Fibroblast of skin of right biceps (primary cell): ENCODE measurements around the gene PCDHA6.
"Not testable (repeated sequence)": the region's sequence is repeated elsewhere in the genome, so short reads cannot be mapped to it uniquely, and the experiment has no call there.

Source experiments
- DNase-seq: peaks from one replicate; pipeline ENCODE4 v3.0.0-alpha.2; 2013

PCDHA6 gene

DNA sequence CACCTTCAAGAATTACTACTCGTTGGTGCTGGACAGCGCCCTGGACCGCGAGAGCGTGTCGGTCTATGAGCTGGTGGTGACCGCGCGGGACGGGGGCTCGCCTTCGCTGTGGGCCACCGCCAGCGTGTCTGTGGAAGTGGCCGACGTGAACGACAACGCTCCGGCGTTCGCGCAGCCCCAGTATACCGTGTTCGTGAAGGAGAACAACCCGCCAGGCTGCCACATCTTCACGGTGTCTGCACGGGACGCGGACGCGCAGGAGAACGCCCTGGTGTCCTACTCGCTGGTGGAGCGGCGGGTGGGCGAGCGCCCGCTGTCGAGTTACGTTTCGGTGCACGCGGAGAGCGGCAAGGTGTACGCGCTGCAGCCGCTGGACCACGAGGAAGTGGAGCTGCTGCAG lies 4.8 kb upstream of the PCDHA6 start:
- DNase-seq, result not testable (repeated sequence)

DNA sequence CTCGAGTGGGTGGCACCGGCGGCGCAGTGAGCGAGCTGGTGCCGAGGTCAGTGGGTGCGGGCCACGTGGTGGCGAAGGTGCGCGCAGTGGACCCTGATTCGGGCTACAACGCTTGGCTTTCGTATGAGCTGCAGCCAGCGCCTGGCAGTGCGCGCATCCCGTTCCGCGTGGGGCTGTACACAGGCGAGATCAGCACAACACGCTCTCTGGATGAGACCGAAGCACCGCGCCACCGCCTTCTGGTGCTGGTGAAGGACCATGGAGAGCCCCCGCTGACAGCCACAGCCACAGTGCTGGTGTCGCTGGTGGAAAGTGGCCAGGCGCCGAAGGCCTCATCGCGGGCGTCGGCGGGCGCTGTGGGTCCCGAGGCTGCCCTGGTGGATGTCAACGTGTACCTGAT lies 4.3 kb upstream of the PCDHA6 start:
- DNase-seq, result no peak

DNA sequence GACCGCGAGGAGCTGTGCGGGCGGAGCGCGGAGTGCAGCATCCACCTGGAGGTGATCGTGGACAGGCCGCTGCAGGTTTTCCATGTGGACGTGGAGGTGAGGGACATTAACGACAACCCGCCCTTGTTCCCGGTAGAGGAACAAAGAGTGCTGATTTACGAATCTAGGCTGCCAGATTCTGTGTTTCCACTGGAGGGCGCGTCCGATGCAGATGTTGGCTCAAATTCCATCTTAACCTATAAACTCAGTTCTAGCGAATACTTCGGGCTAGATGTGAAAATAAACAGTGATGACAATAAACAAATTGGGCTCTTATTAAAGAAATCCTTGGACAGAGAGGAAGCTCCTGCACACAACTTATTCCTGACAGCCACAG lies 590 bp downstream of the PCDHA6 start:
- DNase-seq, result no peak

DNA sequence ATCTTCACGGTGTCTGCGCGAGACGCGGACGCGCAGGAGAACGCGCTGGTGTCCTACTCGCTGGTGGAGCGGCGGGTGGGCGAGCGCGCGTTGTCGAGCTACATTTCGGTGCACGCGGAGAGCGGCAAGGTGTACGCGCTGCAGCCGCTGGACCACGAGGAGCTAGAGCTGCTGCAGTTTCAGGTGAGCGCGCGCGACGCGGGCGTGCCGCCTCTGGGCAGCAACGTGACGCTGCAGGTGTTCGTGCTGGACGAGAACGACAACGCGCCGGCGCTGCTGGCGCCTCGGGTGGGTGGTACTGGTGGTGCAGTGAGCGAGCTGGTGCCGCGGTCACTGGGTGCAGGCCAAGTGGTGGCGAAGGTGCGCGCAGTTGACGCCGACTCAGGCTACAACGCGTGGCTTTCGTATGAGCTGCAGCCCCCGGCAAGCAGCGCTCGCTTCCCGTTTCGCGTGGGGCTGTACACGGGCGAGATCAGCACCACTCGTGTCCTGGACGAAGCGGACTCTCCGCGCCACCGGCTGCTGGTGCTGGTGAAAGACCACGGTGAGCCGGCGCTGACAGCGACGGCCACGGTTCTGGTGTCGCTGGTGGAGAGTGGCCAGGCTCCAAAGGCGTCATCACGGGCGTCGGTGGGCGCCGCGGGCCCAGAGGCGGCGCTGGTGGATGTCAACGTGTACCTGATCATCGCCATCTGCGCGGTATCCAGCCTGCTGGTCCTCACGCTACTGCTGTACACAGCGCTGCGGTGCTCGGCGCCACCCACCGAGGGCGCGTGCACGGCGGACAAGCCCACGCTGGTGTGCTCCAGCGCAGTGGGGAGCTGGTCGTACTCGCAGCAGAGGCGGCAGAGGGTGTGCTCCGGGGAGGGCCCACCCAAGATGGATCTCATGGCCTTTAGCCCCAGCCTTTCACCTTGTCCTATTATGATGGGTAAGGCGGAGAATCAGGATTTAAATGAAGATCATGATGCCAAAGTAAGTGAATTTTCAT lies 2.0 kb downstream of the PCDHA6 start:
- DNase-seq, result not testable (repeated sequence)

DNA sequence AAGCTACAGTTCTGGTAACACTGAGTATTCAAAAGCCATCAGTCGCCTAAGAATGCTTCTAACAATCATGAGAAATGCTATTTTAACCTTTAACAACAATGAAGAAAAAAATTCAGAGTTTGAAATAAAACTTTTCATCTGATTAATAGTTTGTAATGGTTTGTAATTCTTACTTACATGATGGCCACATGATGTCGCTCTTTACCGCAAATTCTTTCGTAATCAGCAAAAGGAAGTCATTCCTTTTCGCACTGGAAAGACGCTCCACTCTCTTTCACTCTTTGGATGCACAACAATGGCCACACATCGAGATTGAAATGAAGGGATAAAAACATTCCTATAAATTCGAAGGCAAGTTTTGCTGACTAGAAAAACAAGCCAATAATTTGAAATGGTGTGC lies 6.2 kb downstream of the PCDHA6 start, which contains the start of gene PCDHA7:
PCDHA7 (plus strand) TSS at position 277 of the 400 bp plus-strand sequence; CDS start at position 392, 115 bp downstream.
- peak; percentile 20 for DNase-seq

DNA sequence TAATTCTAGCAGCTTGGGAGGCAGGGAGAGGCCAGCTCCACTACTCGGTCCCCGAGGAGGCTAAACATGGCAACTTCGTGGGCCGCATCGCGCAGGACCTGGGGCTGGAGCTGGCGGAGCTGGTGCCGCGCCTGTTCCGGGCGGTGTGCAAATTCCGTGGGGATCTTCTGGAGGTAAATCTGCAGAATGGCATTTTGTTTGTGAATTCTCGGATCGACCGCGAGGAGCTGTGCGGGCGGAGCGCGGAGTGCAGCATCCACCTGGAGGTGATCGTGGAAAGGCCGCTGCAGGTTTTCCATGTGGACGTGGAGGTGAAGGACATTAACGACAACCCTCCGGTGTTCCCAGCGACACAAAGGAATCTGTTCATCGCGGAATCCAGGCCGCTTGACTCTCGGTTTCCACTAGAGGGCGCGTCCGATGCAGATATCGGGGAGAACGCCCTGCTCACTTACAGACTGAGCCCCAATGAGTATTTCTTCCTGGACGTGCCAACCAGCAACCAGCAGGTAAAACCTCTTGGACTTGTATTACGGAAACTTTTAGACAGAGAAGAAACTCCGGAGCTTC lies 6.8 kb downstream of the PCDHA6 start:
- DNase-seq, result not testable (repeated sequence)

DNA sequence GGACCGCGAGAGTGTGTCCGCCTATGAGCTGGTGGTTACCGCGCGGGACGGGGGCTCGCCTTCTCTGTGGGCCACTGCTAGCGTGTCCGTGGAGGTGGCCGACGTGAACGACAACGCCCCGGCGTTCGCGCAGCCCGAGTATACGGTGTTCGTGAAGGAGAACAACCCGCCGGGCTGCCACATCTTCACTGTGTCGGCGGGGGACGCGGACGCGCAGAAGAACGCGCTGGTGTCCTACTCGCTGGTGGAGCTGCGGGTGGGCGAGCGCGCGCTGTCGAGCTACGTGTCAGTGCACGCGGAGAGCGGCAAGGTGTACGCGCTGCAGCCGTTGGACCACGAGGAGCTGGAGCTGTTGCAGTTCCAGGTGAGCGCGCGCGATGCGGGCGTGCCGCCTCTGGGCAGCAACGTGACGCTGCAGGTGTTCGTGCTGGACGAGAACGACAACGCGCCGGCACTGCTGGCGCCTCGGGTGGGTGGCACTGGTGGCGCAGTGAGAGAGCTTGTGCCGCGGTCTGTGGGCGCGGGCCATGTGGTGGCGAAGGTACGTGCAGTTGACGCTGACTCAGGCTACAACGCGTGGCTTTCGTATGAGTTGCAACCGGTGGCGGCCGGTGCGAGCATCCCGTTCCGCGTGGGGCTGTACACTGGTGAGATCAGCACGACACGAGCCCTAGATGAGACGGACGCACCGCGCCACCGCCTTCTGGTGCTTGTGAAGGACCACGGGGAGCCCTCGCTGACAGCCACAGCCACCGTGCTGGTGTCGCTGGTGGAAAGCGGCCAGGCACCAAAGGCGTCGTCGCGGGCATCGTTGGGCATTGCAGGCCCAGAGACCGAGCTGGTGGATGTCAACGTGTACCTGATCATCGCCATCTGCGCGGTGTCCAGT lies 8.1 kb downstream of the PCDHA6 start:
- no peak for DNase-seq

DNA sequence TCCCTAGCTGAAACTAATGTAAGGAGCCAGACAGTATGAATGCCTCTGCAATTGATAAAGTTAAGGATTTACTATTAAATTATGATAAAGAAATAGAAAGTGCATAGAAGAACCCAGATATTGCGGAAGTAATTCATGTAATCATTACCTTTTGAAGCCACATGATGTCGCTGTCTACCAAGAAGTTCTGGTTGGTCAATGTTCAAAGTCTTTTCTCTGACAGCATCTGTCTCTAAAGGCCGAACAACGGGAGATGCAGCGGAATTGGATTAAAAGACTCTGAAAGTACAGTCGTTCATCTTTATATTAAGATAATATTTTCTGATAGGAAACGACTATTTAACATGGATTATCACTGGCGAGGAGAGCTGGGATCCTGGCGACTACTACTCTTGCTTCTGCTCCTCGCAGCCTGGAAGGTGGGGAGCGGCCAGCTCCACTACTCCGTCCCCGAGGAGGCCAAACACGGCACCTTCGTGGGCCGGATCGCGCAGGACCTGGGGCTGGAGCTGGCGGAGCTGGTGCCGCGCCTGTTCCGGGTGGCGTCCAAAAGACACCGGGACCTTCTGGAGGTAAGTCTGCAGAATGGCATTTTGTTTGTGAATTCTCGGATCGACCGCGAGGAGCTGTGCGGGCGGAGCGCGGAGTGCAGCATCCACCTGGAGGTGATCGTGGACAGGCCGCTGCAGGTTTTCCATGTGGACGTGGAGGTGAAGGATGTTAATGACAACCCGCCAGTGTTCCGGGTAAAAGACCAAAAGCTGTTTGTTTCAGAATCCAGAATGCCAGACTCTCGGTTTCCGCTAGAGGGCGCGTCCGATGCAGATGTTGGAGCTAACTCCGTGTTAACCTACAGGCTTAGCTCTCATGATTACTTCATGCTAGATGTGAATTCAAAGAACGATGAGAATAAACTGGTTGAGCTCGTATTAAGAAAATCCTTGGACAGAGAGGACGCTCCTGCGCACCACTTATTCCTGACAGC lies 13.5 kb downstream of the PCDHA6 start, which contains the start of gene PCDHA8:
PCDHA8 (plus strand) TSS at position 210 of the 985 bp plus-strand sequence; CDS start at position 345, 135 bp downstream.
- DNase-seq, result no peak

DNA sequence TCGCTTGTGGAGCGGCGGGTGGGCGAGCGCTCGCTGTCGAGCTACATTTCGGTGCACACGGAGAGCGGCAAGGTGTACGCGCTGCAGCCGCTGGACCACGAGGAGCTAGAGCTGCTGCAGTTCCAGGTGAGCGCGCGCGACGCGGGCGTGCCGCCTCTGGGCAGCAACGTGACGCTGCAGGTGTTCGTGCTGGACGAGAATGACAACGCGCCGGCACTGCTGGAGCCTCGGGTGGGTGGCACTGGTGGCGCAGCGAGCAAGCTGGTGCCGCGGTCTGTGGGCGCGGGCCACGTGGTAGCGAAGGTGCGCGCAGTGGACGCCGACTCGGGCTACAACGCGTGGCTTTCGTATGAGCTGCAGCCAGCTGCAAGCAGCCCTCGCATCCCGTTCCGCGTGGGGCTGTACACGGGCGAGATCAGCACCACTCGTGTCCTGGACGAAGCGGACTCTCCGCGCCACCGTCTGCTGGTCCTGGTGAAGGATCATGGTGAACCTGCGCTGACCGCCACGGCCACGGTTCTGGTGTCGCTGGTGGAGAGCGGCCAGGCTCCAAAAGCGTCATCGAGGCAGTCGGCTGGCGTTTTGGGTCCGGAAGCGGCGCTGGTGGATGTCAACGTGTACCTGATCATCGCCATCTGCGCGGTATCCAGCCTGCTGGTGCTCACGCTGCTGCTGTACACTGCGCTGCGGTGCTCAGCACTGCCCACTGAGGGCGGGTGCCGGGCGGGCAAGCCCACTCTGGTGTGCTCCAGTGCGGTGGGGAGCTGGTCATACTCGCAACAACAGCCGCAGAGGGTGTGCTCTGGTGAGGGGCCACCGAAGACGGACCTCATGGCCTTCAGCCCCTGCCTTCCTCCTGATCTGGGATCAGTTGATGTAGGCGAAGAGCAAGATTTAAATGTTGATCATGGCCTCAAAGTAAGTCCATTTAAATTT lies 15.3 kb downstream of the PCDHA6 start:
- DNase-seq, result no peak

DNA sequence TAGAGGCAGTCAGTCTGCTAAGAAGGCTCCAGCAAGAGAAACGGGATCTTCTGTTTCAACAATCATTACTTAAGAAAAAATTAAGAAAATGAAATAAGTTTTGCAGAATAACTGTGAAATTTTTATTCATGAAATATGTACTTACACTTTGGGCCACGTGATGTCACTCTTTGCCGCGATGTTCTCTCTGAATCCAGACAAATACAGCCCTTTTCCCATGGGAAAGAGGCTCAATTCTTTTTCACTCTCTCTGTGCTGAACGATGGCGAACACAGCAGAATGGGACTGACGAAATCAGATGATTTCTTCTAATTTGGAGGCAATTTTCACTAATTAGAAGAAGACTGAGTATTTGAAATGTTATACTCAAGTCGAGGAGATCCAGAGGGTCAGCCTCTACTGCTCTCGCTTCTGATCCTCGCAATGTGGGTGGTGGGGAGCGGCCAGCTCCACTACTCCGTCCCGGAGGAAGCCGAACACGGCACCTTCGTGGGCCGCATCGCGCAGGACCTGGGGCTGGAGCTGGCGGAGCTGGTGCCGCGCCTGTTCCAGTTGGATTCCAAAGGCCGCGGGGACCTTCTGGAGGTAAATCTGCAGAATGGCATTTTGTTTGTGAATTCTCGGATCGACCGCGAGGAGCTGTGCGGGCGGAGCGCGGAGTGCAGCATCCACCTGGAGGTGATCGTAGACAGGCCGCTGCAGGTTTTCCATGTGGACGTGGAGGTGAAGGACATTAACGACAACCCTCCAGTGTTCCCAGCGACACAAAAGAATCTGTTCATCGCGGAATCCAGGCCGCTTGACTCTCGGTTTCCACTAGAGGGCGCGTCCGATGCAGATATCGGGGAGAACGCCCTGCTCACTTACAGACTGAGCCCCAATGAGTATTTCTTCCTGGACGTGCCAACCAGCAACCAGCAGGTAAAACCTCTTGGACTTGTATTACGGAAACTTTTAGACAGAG lies 20.7 kb downstream of the PCDHA6 start, which contains the start of gene PCDHA9:
PCDHA9 (plus strand) TSS at position 244 of the 964 bp plus-strand sequence; CDS start at position 358, 114 bp downstream.
- DNase-seq, result not testable (repeated sequence)

DNA sequence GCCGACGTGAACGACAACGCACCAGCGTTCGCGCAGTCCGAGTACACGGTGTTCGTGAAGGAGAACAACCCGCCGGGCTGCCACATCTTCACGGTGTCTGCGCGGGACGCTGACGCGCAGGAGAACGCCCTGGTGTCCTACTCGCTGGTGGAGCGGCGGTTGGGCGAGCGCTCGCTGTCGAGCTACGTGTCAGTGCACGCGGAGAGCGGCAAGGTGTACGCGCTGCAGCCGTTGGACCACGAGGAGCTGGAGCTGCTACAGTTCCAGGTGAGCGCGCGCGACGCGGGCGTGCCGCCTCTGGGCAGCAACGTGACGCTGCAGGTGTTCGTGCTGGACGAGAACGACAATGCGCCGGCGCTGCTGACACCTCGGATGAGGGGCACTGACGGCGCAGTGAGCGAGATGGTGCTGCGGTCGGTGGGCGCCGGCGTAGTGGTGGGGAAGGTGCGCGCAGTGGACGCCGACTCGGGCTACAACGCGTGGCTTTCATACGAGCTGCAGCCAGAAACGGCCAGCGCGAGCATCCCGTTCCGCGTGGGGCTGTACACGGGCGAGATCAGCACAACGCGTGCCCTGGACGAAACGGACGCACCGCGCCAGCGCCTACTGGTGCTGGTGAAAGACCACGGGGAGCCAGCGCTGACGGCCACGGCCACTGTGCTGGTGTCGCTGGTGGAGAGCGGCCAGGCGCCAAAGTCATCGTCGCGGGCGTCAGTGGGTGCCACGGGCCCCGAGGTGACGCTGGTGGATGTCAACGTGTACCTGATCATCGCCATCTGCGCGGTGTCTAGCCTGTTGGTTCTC lies 22.3 kb downstream of the PCDHA6 start:
- not testable (repeated sequence) for DNase-seq

DNA sequence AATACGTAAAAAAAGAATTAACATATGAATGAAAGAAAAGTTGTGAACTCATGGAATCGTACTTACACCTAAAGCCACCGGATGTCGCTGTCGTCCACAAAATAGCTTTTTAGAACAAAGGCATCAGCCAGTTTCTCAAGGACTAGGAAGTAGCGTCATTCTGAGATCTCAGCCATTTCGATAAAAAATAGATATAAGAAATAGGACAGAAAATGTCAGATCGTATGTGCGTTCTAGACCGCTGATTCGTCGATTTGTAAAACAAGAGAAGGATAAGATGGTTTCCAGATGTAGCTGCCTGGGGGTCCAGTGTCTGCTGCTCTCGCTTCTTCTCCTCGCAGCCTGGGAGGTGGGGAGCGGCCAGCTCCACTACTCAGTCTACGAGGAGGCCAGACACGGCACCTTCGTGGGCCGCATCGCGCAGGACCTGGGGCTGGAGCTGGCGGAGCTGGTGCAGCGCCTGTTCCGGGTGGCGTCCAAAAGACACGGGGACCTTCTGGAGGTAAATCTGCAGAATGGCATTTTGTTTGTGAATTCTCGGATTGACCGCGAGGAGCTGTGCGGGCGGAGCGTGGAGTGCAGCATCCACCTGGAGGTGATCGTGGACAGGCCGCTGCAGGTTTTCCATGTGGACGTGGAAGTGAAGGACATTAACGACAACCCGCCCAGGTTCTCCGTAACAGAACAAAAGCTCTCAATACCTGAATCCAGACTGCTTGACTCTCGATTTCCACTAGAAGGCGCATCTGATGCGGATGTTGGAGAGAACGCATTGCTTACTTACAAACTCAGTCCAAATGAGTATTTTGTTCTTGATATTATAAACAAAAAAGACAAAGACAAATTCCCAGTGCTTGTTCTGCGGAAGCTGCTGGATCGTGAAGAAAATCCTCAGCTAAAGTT lies 28.3 kb downstream of the PCDHA6 start, which contains the start of gene PCDHA10:
PCDHA10 (plus strand) TSS at position 126 of the 903 bp plus-strand sequence; CDS start at position 278, 152 bp downstream.
- no peak for DNase-seq

DNA sequence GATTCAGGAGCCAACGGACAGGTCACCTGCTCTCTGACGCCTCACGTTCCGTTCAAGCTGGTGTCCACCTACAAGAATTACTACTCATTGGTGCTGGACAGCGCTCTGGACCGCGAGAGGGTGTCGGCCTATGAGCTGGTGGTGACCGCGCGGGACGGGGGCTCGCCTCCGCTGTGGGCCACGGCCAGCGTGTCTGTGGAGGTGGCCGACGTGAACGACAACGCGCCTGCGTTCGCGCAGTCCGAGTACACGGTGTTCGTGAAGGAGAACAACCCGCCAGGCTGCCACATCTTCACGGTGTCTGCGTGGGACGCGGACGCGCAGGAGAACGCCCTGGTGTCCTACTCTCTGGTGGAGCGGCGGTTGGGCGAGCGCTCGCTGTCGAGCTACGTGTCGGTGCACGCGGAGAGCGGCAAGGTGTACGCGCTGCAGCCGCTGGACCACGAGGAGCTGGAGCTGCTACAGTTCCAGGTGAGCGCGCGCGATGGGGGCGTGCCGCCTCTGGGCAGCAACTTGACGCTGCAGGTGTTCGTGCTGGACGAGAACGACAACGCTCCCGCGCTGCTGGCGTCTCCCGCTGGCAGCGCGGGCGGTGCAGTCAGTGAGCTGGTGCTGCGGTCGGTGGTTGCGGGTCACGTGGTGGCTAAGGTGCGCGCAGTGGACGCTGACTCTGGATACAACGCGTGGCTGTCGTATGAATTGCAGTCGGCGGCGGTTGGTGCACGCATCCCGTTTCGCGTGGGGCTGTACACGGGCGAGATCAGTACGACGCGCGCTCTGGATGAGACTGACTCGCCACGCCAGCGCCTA lies 29.6 kb downstream of the PCDHA6 start:
- DNase-seq, result no peak

DNA sequence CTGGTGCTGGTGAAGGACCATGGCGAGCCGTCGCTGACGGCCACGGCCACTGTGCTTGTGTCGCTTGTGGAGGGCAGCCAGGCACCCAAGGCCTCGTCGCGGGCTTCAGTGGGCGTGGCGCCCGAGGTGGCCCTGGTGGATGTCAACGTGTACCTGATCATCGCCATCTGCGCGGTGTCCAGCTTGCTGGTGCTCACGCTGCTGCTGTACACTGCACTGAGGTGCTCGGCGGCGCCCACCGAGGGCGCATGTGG lies 30.2 kb downstream of the PCDHA6 start:
- no peak for DNase-seq

DNA sequence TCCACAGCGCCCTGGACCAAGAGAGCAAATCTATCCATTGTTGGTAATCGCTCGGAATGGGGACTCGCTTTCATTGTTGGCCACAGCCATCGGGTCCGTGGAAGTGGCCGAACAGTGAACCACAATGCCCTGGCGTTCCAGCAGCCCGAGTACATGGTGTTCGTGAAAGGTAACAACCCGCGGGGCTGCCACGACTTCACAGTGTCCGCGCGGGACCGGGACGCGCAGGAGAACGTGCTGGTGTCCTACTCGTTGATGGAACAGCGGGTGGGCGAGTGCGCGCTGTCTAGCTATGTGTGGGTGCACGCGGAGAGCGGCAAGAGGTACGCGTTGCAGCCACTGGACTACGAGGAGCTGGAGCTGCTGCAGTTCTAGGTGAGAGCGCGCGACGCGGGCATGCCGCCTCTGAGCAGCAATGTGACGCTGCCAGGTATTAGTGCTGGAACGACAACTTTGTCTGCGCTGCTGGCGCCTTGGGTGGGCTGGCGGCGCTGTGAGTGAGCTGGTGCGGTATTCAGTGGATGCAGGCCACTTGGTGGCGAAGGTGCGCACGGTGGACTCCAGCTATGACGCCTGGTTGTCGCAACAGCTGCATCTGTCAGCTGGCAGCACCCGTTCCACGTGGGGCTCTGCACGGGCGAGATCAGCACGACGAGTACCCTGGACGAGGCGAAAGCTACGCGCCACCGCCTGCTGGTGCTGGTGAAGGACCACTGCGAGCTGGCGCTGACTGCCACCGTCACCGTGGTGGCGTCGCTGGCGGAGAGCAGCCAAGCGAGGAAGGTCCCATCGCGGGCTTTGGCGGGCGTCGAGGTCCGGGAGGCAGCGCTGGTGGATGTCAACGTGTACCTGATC lies 34.9 kb downstream of the PCDHA6 start:
- DNase-seq, result no peak
